WERI-Rb-1 (cell line): Measurements from ENCODE around the gene SEPTIN3.
A peak's percentile ranks its signal among the peaks of the same experiment; 100 is the strongest.
"Not testable (repeated sequence)": the region's sequence is repeated elsewhere in the genome, so short reads cannot be mapped to it uniquely, and the experiment has no call there.

Experiments used
- DNase-seq: peaks from one replicate; pipeline ENCODE4 v3.0.0-alpha.2; 2020
- H3K27ac ChIP-seq: fragments of 250-450 bp; sonication (Bioruptor Pico); 2 replicates; pipeline ENCODE4 v1.5.1; 2020; ENCODE audit warnings: mild to moderate bottlenecking, moderate library complexity
- H3K27me3 ChIP-seq: fragments of 250-450 bp; sonication (Bioruptor Pico); 2 replicates; pipeline ENCODE4 v1.5.1; 2021; ENCODE audit warnings: mild to moderate bottlenecking, low read depth, moderate library complexity; ENCODE audit not compliant: insufficient read depth, severe bottlenecking
- H3K36me3 ChIP-seq: fragments of 250-450 bp; sonication (Bioruptor Pico); 2 replicates; pipeline ENCODE4 v1.5.1; 2020; ENCODE audit warnings: mild to moderate bottlenecking, moderate library complexity
- H3K4me3 ChIP-seq: 2 replicates; pipeline ENCODE4 v1.5.1; 2011; ENCODE audit warnings: low read depth, mild to moderate bottlenecking, control low read depth, low read length
- H3K9me3 ChIP-seq: fragments of 250-450 bp; sonication (Bioruptor Pico); 2 replicates; pipeline ENCODE4 v1.5.1; 2021; ENCODE audit warnings: mild to moderate bottlenecking, moderate library complexity; ENCODE audit not compliant: severe bottlenecking
- CTCF ChIP-seq: IDR thresholded peaks from 2 replicates; pipeline ENCODE4 v1.5.1; 2011; ENCODE audit warnings: low read depth, mild to moderate bottlenecking, control low read depth, inconsistent platforms, low read length

The SEPTIN3 gene

GRCh38 chr22:41947424-41948080, 21.7 kb upstream of the SEPTIN3 start:
- Histone ChIP-seq H3K9me3 (no peaks in the 10 kb centered on the region), H3K4me3 (peak overlapping the region; percentile 83), H3K36me3 (peaks cover 39% of the 10 kb centered on the region), H3K27me3 (no peaks in the 10 kb centered on the region), H3K27ac (peak overlapping the region; percentile 98)
- DNase-seq: no peak
- no peak for TF ChIP-seq CTCF

GRCh38 chr22:41948142-41948541, 21.1 kb upstream of the SEPTIN3 start:
- DNase-seq: no peak
- Histone ChIP-seq H3K27ac (no peak overlapping the region), H3K27me3 (no peaks in the 10 kb centered on the region), H3K36me3 (peaks cover 34% of the 10 kb centered on the region), H3K4me3 (no peak overlapping the region), H3K9me3 (no peaks in the 10 kb centered on the region)
- no peak for TF ChIP-seq CTCF

GRCh38 chr22:41948928-41949296, 20.3 kb upstream of the SEPTIN3 start:
- not testable (repeated sequence) for H3K4me3 ChIP-seq, H3K27ac ChIP-seq

GRCh38 chr22:41949297-41949965, 19.8 kb upstream of the SEPTIN3 start:
- Histone ChIP-seq H3K9me3 (no peaks in the 10 kb centered on the region), H3K27ac (no peak overlapping the region), H3K27me3 (no peaks in the 10 kb centered on the region), H3K4me3 (no peak overlapping the region), H3K36me3 (peaks cover 21% of the 10 kb centered on the region)
- TF ChIP-seq CTCF: no peak
- DNase-seq: no peak

More at GRCh38 chr22:41948928-41949296, 20.3 kb upstream of the SEPTIN3 start:
- H3K9me3 ChIP-seq, DNase-seq, H3K27me3 ChIP-seq: not testable (repeated sequence)
- H3K36me3 ChIP-seq: peaks cover 26% of the 10 kb centered on the region

GRCh38 chr22:41951898-41952474, 17.3 kb upstream of the SEPTIN3 start, which contains the start of gene SMIM45:
TSS of gene SMIM45 (plus strand) at chr22:41952150.
- Histone ChIP-seq H3K27me3 (no peaks in the 10 kb centered on the region), H3K36me3 (no peaks in the 10 kb centered on the region), H3K9me3 (no peaks in the 10 kb centered on the region), H3K27ac (no peak within 1 kb of the TSS), H3K4me3 (no peak within 1 kb of the TSS)
- no peak for DNase-seq
- TF ChIP-seq CTCF: no peak

- H3K9me3 ChIP-seq: no peaks in the 10 kb centered on the region
- no peak for DNase-seq
- H3K27me3 ChIP-seq: no peaks in the 10 kb centered on the region
- H3K36me3 ChIP-seq: no peaks in the 10 kb centered on the region
- no peak overlapping the region for H3K27ac ChIP-seq
- no peak for TF ChIP-seq CTCF
- no peak overlapping the region for H3K4me3 ChIP-seq
Measured at GRCh38 chr22:41952713-41953112, 16.5 kb upstream of the SEPTIN3 start.
